ENCODE data around the gene GTF2A1. TPM values are rescaled to one million over a fixed set of nuclear protein-coding genes. Genes with fewer than 3 reads are reported as not detected.
A peak's percentile ranks its signal among the peaks of the same experiment; 100 is the strongest.

Gene GTF2A1
- total RNA-seq, 1 experiment from 2014 or later: 24.4 TPM

GRCh38 chr14:81256289-81256960, 35.7 kb upstream of the GTF2A1 start:
- ChIA-PET POLR2A (ENCODE audit: unreplicated experiment) (no interaction called here), CTCF (no interaction called here)
- Histone ChIP-seq H3K4me3 (ENCODE audit: low read length) (no peak overlapping the region), H3K36me3 (ENCODE audit: low read depth, low read length) (no peaks in the 10 kb centered on the region), H3K9ac (ENCODE audit: low read length) (no peak overlapping the region), H4K20me1 (ENCODE audit: low read length) (no peaks in the 10 kb centered on the region), H3K9me2 (replicated peaks; ENCODE audit: low read length) (no peaks in the 10 kb centered on the region), H2AFZ (ENCODE audit: low read length) (no peak overlapping the region), H3F3A (ENCODE audit: low read length, unreplicated experiment) (no peaks in the 10 kb centered on the region), H3K27ac (ENCODE audit: low read length) (no peak overlapping the region), H3K79me2 (ENCODE audit: low read length) (no peaks in the 10 kb centered on the region), H3K9me3 (ENCODE audit: low read length) (no peaks in the 10 kb centered on the region), H3K4me1 (ENCODE audit: insufficient read depth, low read length) (no peaks in the 10 kb centered on the region), H3K27me3 (ENCODE audit: low read length) (no peaks in the 10 kb centered on the region), H3K4me2 (ENCODE audit: low read length) (no peak overlapping the region)
- no peak for ATAC-seq
- no TSS peak for BruUV-seq (replicated peaks)
- DNase-seq: no peak
- intact Hi-C loops (cut with micrococcal nuclease): no loop called here
- TF ChIP-seq EZH2phosphoT487 (IDR thresholded peaks at IDR 0.05; ENCODE audit: borderline replicate concordance, low read length) (no peak), EZH2 (IDR thresholded peaks at IDR 0.05; ENCODE audit: low read length, unreplicated experiment) (no peak)

GRCh38 chr14:81252278-81252677, 31.5 kb upstream of the GTF2A1 start:
- POLR2A ChIA-PET (ENCODE audit: unreplicated experiment): no interaction called here
- intact Hi-C loops (cut with micrococcal nuclease): no loop called here
- ATAC-seq: 0 out of 2 replicates have a peak, but pooled peaks have one; percentile 24

GRCh38 chr14:81247271-81247766, 26.6 kb upstream of the GTF2A1 start:
- Histone ChIP-seq H3K4me2 (ENCODE audit: low read length) (no peak overlapping the region), H2AFZ (ENCODE audit: low read length) (no peak overlapping the region), H3K36me3 (ENCODE audit: low read depth, low read length) (no peaks in the 10 kb centered on the region), H3K79me2 (ENCODE audit: low read length) (no peaks in the 10 kb centered on the region), H3K9me2 (replicated peaks; ENCODE audit: low read length) (no peaks in the 10 kb centered on the region), H3K9ac (ENCODE audit: low read length) (no peak overlapping the region), H3K9me3 (ENCODE audit: low read length) (0 out of 2 replicates have a peak, but pooled peaks cover 5% of the 10 kb centered on the region), H3F3A (ENCODE audit: low read length, unreplicated experiment) (no peaks in the 10 kb centered on the region), H3K4me3 (ENCODE audit: low read length) (no peak overlapping the region), H3K27ac (ENCODE audit: low read length) (no peak overlapping the region), H3K4me1 (ENCODE audit: insufficient read depth, low read length) (peaks cover 11% of the 10 kb centered on the region), H3K27me3 (ENCODE audit: low read length) (no peaks in the 10 kb centered on the region), H4K20me1 (ENCODE audit: low read length) (no peaks in the 10 kb centered on the region)
- CTCF ChIA-PET: no interaction called here
- DNase-seq (no peak), ATAC-seq (peak; percentile 67)
- no peak for TF ChIP-seq EZH2phosphoT487 (IDR thresholded peaks at IDR 0.05; ENCODE audit: borderline replicate concordance, low read length)
- TF ChIP-seq CTCF (conservative IDR thresholded peaks at IDR 0.05; ENCODE audit: low read depth, low read length): no peak
- TF ChIP-seq EZH2 (IDR thresholded peaks at IDR 0.05; ENCODE audit: low read length, unreplicated experiment): no peak
- no TSS peak for BruUV-seq (replicated peaks)
- POLR2A ChIA-PET (ENCODE audit: unreplicated experiment): no interaction called here
- intact Hi-C loops (cut with micrococcal nuclease): no loop called here

More at GRCh38 chr14:81252278-81252677, 31.5 kb upstream of the GTF2A1 start:
- H3K9me2 ChIP-seq (replicated peaks; ENCODE audit: low read length): no peaks in the 10 kb centered on the region
- CTCF ChIA-PET: no interaction called here
- H3K79me2 ChIP-seq (ENCODE audit: low read length): no peaks in the 10 kb centered on the region
- no peak overlapping the region for H3K4me2 ChIP-seq (ENCODE audit: low read length)
- H3F3A ChIP-seq (ENCODE audit: low read length, unreplicated experiment): no peaks in the 10 kb centered on the region
- no peak overlapping the region for H3K9ac ChIP-seq (ENCODE audit: low read length)
- peak; percentile 54 for TF ChIP-seq CTCF (conservative IDR thresholded peaks at IDR 0.05; ENCODE audit: low read depth, low read length)
- no peak for TF ChIP-seq EZH2phosphoT487 (IDR thresholded peaks at IDR 0.05; ENCODE audit: borderline replicate concordance, low read length)
- H3K27ac ChIP-seq (ENCODE audit: low read length): no peak overlapping the region
- peak; percentile 18 for DNase-seq
- H3K9me3 ChIP-seq (ENCODE audit: low read length): no peaks in the 10 kb centered on the region
- H4K20me1 ChIP-seq (ENCODE audit: low read length): no peaks in the 10 kb centered on the region
- H3K27me3 ChIP-seq (ENCODE audit: low read length): no peaks in the 10 kb centered on the region
- no peaks in the 10 kb centered on the region for H3K36me3 ChIP-seq (ENCODE audit: low read depth, low read length)
- no peak overlapping the region for H3K4me3 ChIP-seq (ENCODE audit: low read length)
- no peak overlapping the region for H2AFZ ChIP-seq (ENCODE audit: low read length)
- peaks cover 3% of the 10 kb centered on the region for H3K4me1 ChIP-seq (ENCODE audit: insufficient read depth, low read length)
- no TSS peak for BruUV-seq (replicated peaks)
